Stimulated activated CD4-positive, alpha-beta T cell treated with anti-CD3 and anti-CD28 coated beads, Interleukin-1b, Interleukin-23, amount 100 ng/mL, for 24 hours (primary cell): ENCODE measurements around the gene ZDHHC11B.

Experiments
- DNase-seq, 4 experiments: peaks; one replicate each; pipeline ENCODE4 v3.0.0-alpha.2; 2020; ENCODE audit warnings: low read depth in 4 of 4, low spot score in 1 of 4

Gene ZDHHC11B

DNA sequence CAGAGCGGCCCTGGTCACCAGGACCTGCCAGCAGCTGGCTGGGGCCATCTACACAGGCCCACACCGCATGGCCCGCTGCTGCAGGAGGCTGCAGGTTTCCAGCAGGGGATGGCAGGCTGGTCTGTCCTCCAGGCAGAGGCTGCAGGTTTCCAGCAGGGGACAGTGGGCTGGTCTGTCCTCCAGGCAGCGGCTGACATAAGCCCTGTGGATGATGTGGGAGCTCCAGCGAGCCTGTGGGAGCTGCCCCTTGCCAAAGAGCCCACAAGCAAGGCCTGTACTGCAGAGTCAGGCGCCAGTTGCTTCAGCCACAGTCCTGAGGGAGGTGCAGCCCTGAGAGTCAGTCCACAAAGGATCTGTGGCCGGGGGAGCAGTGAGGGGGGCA is 109.9 kb downstream of the ZDHHC11B start:
- no peak for DNase-seq

GRCh38 chr5:673831-674629 is 110.5 kb downstream of the ZDHHC11B start:
- DNase-seq, result no peak

DNA sequence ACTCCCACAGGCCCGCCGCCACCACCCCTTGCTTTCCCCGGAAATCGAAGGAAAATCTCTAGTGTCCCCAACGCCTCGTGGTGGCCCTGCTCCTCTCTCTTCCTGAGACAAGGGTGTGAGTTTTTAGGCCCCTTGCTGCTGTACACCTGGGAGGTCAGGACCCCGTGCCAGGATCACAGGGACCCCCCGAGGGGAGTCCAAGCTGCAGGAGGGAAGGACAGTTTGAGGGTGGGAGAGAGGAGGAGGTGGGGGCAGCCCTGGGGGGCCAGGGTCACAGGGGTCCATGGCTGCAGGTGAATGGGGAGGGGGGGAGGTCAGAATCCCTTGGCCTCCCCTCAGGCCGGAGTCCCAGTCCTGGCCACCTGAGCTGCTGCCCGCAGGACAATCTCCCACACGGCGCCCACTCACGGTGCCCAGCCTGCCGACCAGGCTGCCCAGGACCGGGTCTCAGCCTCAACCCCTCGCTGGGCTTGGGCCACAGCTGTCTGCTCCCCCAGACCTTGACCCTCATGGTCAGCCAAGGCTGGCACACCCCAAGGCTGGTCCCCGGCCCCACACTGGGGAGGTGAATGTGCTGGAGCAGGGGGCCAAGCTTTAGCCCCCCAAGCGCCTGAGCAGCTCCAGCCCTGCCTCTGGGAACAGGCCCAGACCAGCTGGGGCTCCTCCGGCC is 111.2 kb downstream of the ZDHHC11B start:
- DNase-seq, result no peak

DNA sequence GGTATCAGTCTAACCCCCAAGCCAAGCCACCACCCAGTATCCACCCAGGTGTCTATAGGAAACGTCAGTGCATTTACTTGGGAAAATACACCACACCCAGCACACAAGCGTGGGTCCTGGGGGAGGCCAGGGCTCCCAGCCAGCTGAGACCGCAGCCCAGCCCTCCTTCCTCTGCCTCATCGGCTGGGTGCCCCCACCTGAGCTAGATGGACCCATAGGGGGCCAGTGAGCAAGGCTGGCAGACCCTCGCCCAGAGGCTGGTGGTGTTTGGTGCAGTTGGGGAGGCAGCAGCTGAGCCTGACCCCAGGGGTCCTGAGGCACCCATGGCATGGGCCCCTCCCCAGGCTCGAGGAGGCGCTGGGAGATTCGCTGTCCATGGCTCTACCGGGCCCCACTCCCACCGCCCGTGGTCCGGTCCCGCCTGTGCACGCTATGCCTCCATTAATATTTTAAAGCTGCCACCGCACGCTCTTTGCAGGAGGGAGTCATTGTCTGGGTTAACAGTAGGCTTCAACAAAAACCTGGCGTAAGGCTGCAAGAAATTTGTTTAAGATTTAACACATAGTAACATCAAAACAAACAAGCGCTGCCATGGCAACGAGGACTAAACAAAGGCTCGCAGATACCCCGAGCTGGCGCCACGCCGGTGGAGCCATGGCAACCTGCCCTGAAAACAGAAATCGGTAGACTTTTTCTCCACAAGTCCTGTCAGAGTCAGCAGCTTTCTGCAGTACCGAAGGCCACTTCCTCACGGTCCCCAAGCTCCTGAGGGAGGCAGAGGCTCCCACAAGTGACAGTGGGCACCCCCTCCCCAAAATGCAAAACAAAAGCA is 112.0 kb downstream of the ZDHHC11B start:
- DNase-seq, result peak in 1 of 4 experiments; percentile 33

- peak in 3 of 4 experiments; percentile 31 to 48 (median 43) for DNase-seq
Measured at GRCh38 chr5:671459-672328, 112.8 kb downstream of the ZDHHC11B start.

DNA sequence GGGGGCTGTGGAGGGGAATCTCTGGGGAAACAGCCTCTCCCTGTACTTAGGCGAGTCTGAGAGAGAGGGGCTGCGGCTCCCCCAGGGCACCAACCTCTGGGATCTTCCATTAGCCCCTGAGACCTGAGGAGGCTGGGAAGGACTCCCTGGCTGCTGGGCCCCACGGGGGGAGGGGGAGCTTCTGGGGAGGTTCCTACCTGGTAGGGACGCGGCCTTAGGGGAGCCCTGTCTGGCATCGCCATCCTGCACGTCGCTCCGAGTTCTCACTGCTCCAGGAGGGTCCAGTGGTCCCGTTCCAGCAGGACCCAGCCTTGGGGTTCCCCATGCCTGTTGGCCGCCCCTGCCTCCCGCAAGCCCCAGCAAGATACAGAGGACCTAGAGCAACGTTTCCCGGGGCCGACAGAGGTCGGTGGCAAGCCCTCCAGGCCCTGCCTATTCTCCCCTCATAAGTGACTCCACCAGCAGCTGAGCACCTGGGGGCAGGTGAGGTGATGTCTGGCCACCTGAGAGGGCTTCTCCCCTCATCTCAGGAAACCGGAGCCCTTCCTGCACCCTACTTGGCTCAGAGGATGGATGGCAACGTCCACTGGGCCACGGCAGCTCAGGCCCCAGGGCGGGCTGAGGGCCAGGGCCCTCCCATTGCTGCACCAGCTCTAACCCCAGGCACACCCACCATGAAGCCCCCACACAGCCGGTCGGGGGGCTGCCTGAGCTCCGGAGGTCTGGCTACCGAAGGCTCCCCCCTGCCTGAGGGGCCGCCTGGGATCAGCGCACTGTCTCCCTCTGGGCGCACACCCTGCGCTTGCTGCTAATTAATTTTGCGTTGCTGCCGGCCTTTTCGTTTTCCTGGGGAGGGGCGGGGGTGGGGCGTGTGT is 113.9 kb downstream of the ZDHHC11B start:
- no peak for DNase-seq

DNA sequence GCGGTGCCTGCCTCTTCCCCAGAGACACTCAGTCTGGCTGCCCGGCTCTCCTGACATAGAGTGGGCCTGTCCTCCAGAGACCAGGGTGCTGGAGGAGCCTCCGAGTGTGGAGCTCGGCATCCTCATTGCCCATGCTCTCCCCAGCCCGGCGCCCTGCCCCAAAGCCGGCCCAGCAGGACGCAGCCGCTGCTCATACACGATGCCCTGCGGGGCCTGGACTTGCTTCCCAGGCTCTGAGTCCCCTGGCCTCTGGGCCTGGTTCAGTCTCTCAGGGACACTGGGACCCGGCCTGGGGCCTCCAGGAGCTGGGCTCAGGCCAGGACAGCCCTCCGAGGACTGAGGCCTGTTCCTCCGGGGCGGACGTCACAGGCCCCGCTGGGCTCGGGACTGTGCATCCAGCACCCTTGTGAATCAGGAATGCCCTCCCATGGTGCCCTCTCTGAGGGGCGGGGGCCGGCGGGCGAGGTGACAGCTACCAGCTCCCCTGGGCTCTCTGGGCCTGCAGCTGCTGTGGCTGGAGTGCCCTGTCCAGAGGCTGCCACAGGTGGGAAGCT is 114.6 kb downstream of the ZDHHC11B start:
- no peak for DNase-seq

GRCh38 chr5:669111-669841 is 115.3 kb downstream of the ZDHHC11B start:
- DNase-seq, result peak in 2 of 4 experiments; percentile 32 to 33

GRCh38 chr5:668283-668995 is 116.1 kb downstream of the ZDHHC11B start:
- DNase-seq, result no peak

- DNase-seq, result no peak
Measured at GRCh38 chr5:666816-667498, 117.6 kb downstream of the ZDHHC11B start.

DNA sequence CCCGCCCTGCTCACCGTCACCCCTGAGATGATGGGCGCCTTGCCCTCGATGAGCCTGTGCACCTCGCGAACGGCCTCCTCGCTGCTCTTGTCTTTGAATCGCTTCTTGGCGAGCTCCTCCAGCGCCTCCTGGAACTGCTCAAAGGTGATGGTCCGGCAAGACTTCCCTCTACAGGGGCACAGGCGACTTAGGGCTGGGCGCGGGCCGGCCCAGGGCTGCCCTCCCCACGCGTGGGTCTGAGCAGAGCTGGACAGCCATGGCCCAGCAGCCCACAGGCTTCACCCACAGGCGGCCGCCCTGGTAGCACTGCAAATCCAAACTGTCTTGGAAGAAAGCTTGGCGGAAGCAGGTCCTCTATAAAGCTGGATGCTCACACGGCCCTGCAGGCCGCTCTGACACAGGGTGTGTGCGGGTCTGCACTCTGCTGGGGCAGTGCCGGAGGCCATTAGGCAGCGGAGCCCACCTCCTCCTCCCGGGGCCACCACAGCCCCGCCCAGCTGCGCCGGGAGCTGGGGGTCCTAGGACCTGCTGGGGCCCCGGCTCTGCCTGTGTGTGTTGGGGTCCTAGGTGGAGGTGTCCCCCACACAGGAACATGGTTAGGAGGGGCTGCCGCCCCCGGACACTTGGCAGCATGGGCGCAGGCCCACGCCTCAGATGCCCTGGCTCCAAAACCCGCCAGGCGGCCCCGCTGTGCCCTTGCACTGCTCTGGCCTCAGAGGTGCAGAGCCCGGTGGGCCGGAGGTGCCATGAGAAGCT is 118.4 kb downstream of the ZDHHC11B start:
- DNase-seq, result no peak

DNA sequence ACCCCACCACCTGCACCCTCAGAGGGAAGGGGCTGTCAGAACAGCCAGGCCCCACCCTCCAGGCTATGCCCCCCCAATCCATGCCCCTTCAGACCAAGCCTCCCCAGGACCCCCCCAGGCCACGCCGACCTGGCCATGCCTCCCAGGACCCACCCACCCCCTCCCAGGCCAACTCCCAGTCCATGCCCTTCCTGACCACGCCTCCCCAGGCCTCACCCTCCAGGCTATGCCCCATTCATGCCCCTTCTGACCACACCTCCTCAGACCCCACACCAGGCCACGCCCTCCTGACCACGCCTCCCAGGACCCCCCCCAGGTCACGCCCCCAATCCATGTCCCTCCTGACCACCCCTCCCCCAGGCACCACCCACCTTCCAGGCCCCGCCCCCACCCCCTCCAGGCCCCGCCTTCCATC is 119.0 kb downstream of the ZDHHC11B start:
- DNase-seq, result no peak

DNA sequence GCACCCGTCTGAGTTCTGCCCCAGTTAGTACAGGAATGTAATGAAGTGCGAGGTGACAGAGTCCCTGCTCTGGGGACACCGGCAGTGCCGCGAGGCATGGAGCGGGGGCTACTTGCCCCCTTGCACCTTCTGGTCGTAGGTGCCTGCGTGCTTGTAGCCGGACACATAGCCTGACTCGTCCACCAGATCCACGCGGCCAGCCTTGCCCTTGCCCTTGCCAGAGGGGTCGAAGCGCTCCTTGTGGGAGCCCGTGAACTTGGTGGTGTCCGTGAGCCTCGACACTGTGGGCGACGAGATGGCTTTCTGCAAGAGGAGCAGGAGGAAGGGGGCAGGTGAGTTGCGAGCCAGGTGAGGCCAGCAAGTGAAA is 119.6 kb downstream of the ZDHHC11B start:
- DNase-seq, result no peak

DNA sequence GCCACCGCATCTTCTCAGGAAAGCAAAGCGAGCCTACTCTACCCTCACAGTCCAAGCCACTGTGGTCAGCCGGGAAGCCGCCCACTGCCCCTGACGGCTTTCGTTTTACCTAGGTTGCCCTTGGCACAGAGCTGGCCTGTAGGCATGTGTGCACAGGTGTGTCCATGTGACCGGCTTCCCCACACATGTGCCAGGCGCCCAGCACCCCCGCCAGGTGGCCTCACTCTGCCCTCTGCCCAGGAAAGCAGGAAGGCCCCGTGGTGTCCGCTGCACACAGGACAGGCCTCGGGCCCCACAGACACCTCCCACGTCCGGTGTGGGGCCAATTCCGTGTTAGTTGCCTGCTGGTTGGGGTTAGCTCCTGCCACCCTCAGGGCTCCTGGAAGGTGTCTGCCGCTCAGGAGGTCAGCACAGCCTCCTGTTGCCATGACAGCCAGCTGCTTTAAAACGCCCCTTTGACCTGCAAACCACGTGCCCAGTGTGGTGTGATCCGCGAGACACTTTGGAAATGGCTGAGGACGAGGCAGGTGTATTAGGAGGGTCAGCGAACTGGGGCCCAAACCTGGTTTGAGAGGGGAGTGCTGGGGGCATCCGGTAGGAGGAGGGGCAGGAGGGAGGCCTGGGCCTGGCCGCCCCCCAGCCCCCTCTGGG is 120.1 kb downstream of the ZDHHC11B start:
- DNase-seq, result no peak

- no peak for DNase-seq
Measured at GRCh38 chr5:663436-664342, 120.8 kb downstream of the ZDHHC11B start.
